ENCODE measurements around the gene PRSS27. TPM values are rescaled to one million over a fixed set of nuclear protein-coding genes. Genes with fewer than 3 reads are reported as not detected.

Gene PRSS27
- total RNA-seq, 3 donors from 2014 or later = 0.29 TPM; not detected in 2

GRCh38 chr16:2763173-2763572, 43.1 kb upstream of the PRSS27 start:
- Histone ChIP-seq H3K4me1 (no peaks in the 10 kb centered on the region), H3K4me3 (no peak overlapping the region), H3K36me3 (peaks cover 20% of the 10 kb centered on the region), H3K27me3 (no peaks in the 10 kb centered on the region), H3K9me3 (no peaks in the 10 kb centered on the region), H3K27ac (no peak overlapping the region)
- no peak for DNase-seq (ENCODE audit: low spot score in 2 of 2)
- TF ChIP-seq, protein P1, sequence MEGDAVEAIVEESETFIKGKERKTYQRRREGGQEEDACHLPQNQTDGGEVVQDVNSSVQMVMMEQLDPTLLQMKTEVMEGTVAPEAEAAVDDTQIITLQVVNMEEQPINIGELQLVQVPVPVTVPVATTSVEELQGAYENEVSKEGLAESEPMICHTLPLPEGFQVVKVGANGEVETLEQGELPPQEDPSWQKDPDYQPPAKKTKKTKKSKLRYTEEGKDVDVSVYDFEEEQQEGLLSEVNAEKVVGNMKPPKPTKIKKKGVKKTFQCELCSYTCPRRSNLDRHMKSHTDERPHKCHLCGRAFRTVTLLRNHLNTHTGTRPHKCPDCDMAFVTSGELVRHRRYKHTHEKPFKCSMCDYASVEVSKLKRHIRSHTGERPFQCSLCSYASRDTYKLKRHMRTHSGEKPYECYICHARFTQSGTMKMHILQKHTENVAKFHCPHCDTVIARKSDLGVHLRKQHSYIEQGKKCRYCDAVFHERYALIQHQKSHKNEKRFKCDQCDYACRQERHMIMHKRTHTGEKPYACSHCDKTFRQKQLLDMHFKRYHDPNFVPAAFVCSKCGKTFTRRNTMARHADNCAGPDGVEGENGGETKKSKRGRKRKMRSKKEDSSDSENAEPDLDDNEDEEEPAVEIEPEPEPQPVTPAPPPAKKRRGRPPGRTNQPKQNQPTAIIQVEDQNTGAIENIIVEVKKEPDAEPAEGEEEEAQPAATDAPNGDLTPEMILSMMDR (IDR thresholded peaks at IDR 0.05) = no peak
- TF ChIP-seq POLR2AphosphoS5 (IDR thresholded peaks at IDR 0.05) (no peak), POLR2A (IDR thresholded peaks at IDR 0.05) (no peak)
- intact Hi-C loops (cut with DNase I; ENCODE audit: low total_unique reads) = no loop called here

- DNase-seq (ENCODE audit: low spot score in 2 of 2) = no peak
- no peak overlapping the region for H3K4me3 ChIP-seq
- no peak overlapping the region for H3K27ac ChIP-seq
- H3K27me3 ChIP-seq = no peaks in the 10 kb centered on the region
- H3K4me1 ChIP-seq = no peaks in the 10 kb centered on the region
- intact Hi-C loops (cut with DNase I; ENCODE audit: low total_unique reads) = no loop called here
- H3K9me3 ChIP-seq = no peaks in the 10 kb centered on the region
- H3K36me3 ChIP-seq = peaks cover 22% of the 10 kb centered on the region
- TF ChIP-seq, protein P1 (IDR thresholded peaks at IDR 0.05) = no peak
- TF ChIP-seq POLR2AphosphoS5 (IDR thresholded peaks at IDR 0.05) = no peak
- no peak for TF ChIP-seq POLR2A (IDR thresholded peaks at IDR 0.05)
Measured at GRCh38 chr16:2762711-2763110, 42.7 kb upstream of the PRSS27 start.

- no peak for TF ChIP-seq POLR2A (IDR thresholded peaks at IDR 0.05)
- Histone ChIP-seq H3K27ac (no peak overlapping the region), H3K36me3 (peaks cover 22% of the 10 kb centered on the region), H3K4me3 (no peak overlapping the region), H3K27me3 (no peaks in the 10 kb centered on the region), H3K4me1 (no peaks in the 10 kb centered on the region), H3K9me3 (no peaks in the 10 kb centered on the region)
- no peak for DNase-seq (ENCODE audit: low spot score in 2 of 2)
- intact Hi-C loops (cut with DNase I; ENCODE audit: low total_unique reads) = no loop called here
Measured at GRCh38 chr16:2761886-2762583, 42.0 kb upstream of the PRSS27 start.

GRCh38 chr16:2761472-2761871, 41.4 kb upstream of the PRSS27 start:
- DNase-seq (ENCODE audit: low spot score in 2 of 2) = no peak
- Histone ChIP-seq H3K27me3 (no peaks in the 10 kb centered on the region), H3K4me3 (no peak overlapping the region), H3K27ac (no peak overlapping the region), H3K9me3 (no peaks in the 10 kb centered on the region), H3K36me3 (peaks cover 22% of the 10 kb centered on the region), H3K4me1 (no peaks in the 10 kb centered on the region)
- intact Hi-C loops (cut with DNase I; ENCODE audit: low total_unique reads) = no loop called here
- TF ChIP-seq, protein P1 (IDR thresholded peaks at IDR 0.05) = no peak
- TF ChIP-seq POLR2AphosphoS5 (IDR thresholded peaks at IDR 0.05) (no peak), POLR2A (IDR thresholded peaks at IDR 0.05) (no peak)

DNA sequence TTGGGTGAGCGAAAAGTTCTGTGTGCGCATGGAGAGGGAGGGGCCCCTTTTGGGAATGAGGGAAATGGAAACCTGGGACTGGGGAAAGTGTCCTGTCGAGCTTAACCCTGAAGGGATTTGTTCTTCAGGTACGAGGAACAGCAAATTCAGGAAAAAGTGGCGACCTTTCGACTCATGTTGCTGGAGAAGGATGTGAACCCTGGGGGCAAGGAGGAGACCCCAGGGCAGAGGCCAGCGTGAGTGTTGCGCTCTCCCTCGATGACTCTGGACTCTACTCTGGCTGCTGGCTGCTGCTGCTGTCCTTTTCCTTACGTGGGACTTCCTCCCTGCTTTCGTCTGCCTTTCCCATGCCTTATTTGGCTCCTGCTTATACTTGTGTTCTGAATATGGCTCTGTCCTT, 37.3 kb upstream of the PRSS27 start:
- peaks cover 22% of the 10 kb centered on the region for H3K36me3 ChIP-seq
- H3K4me1 ChIP-seq = peaks cover 6 to 15% of the 10 kb centered on the region in 2 donors
- H3K27ac ChIP-seq = no peak overlapping the region
- intact Hi-C loops (cut with DNase I; ENCODE audit: low total_unique reads) = loop anchor here (10.0 kb wide), 1 partner anchor 97 kb away; the partner anchor contains the start of gene PRSS22
- TF ChIP-seq, protein P1 (IDR thresholded peaks at IDR 0.05) = no peak
- TF ChIP-seq POLR2AphosphoS5 (IDR thresholded peaks at IDR 0.05) = no peak
- no peak for TF ChIP-seq POLR2A (IDR thresholded peaks at IDR 0.05)
- no peak overlapping the region for H3K4me3 ChIP-seq
- no peaks in the 10 kb centered on the region for H3K9me3 ChIP-seq
- no peak for DNase-seq (ENCODE audit: low spot score in 2 of 2)
- H3K27me3 ChIP-seq = no peaks in the 10 kb centered on the region
